DND-41 (cell line): ENCODE data around the gene EFCAB10.

Source experiments
- ATAC-seq: fragments of 200-7000 bp; cut with Tn5 transposase; 3 replicates; pipeline ENCODE4 v1.9.1; 2021; ENCODE audit warnings: low read depth; ENCODE audit not compliant: insufficient read depth
- DNase-seq: peaks from one replicate; pipeline ENCODE4 v3.0.0-alpha.2; 2020
- H2AFZ ChIP-seq: 2 replicates; pipeline ENCODE4 v1.6.0; 2012; ENCODE audit warnings: low read depth, low read length
- H3K27ac ChIP-seq: 2 replicates; pipeline ENCODE4 v1.5.1; 2012; ENCODE audit warnings: low read length, inconsistent platforms
- H3K27me3 ChIP-seq: fragments of 200-600 bp; sonication (generic); 2 replicates; pipeline ENCODE4 v1.6.0; 2012; ENCODE audit warnings: low read length, mild to moderate bottlenecking, inconsistent platforms; ENCODE audit not compliant: insufficient read depth, poor library complexity
- H3K36me3 ChIP-seq: 2 replicates; pipeline ENCODE4 v1.5.1; 2012; ENCODE audit warnings: low read length, inconsistent platforms; ENCODE audit not compliant: insufficient read depth
- H3K4me1 ChIP-seq: 2 replicates; pipeline ENCODE4 v1.5.1; 2012; ENCODE audit warnings: mild to moderate bottlenecking, low read length; ENCODE audit not compliant: insufficient read depth
- H3K4me2 ChIP-seq: 2 replicates; pipeline ENCODE4 v1.6.0; 2012; ENCODE audit warnings: mild to moderate bottlenecking, moderate library complexity, low read length, inconsistent platforms; ENCODE audit not compliant: insufficient read depth
- H3K4me3 ChIP-seq, 2 experiments: fragments of 200-600 bp in 1 of 2; shearing (Covaris generic) in 1 of 2; 2 replicates each; pipeline ENCODE4 v1.5.1; 2012 to 2016; ENCODE audit warnings: inconsistent platforms in 2 of 2, low read length in 2 of 2, mild to moderate bottlenecking in 2 of 2, low read depth in 1 of 2, moderate library complexity in 1 of 2
- H3K79me2 ChIP-seq: 2 replicates; pipeline ENCODE4 v1.6.0; 2012; ENCODE audit warnings: low read length, inconsistent platforms; ENCODE audit not compliant: insufficient read depth
- H3K9ac ChIP-seq: 2 replicates; pipeline ENCODE4 v1.6.0; 2012; ENCODE audit warnings: low read depth, mild to moderate bottlenecking, inconsistent platforms, low read length, moderate library complexity
- H3K9me3 ChIP-seq: 2 replicates; pipeline ENCODE4 v1.5.1; 2012; ENCODE audit warnings: low read length, moderate library complexity, mild to moderate bottlenecking, inconsistent platforms; ENCODE audit not compliant: insufficient read depth, severe bottlenecking
- H4K20me1 ChIP-seq: 2 replicates; pipeline ENCODE4 v1.6.0; 2012; ENCODE audit warnings: low read length; ENCODE audit not compliant: insufficient read depth
- CTCF ChIP-seq: IDR thresholded peaks from 2 replicates; pipeline ENCODE4 v1.5.1; 2012; ENCODE audit warnings: borderline replicate concordance, low read length, moderate library complexity, mild to moderate bottlenecking; ENCODE audit not compliant: poor library complexity, severe bottlenecking; ENCODE audit errors: extremely low read depth
- EZH2 ChIP-seq: IDR thresholded peaks from 3 replicates; pipeline ENCODE4 v1.6.1; 2012; ENCODE audit warnings: borderline replicate concordance, low read depth, mild to moderate bottlenecking, moderate library complexity, low read length, inconsistent platforms; ENCODE audit not compliant: severe bottlenecking

EFCAB10 gene

GRCh38 chr7:105622106-105622731 lies 40.9 kb upstream of the EFCAB10 start:
- Histone ChIP-seq H2AFZ (no peak overlapping the region), H3K4me3 (no peak overlapping the region), H3K36me3 (peaks cover 80% of the 10 kb centered on the region), H3K4me2 (no peak overlapping the region), H3K27ac (no peak overlapping the region), H3K4me1 (no peaks in the 10 kb centered on the region), H3K27me3 (no peaks in the 10 kb centered on the region), H4K20me1 (no peaks in the 10 kb centered on the region), H3K9ac (no peak overlapping the region), H3K79me2 (no peaks in the 10 kb centered on the region), H3K9me3 (peaks cover 5% of the 10 kb centered on the region)
- ATAC-seq (no peak), DNase-seq (no peak)
- no peak for TF ChIP-seq CTCF
- TF ChIP-seq EZH2, result no peak

DNA sequence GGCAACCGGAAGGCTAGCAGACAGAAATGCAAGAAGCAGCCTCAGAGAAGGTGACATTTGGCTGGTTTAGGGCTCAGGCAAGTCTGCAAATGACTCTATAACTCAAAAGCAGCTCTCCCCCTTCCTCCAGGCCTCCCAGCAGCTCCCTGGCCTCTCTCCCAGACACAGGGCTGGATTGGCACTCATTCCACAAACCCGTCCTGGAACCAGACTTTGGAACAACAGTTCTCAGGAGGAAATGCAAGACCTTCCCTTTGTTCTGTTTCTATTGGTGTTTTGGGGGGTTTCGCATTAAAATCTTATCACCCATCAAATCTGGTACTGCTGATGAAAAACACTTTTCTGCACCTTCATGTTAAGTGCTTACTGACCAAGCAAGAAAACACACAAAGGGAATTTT lies 40.3 kb upstream of the EFCAB10 start:
- H3K79me2 ChIP-seq, result no peaks in the 10 kb centered on the region
- no peak overlapping the region for H3K4me3 ChIP-seq
- ATAC-seq (no peak), DNase-seq (no peak)
- H3K9ac ChIP-seq, result no peak overlapping the region
- no peak overlapping the region for H3K27ac ChIP-seq
- no peak for TF ChIP-seq EZH2
- no peak for TF ChIP-seq CTCF
- H3K4me1 ChIP-seq, result no peaks in the 10 kb centered on the region
- no peak overlapping the region for H2AFZ ChIP-seq
- H3K4me2 ChIP-seq, result no peak overlapping the region
- H4K20me1 ChIP-seq, result no peaks in the 10 kb centered on the region
- peaks cover 5% of the 10 kb centered on the region for H3K9me3 ChIP-seq
- peaks cover 80% of the 10 kb centered on the region for H3K36me3 ChIP-seq
- no peaks in the 10 kb centered on the region for H3K27me3 ChIP-seq

DNA sequence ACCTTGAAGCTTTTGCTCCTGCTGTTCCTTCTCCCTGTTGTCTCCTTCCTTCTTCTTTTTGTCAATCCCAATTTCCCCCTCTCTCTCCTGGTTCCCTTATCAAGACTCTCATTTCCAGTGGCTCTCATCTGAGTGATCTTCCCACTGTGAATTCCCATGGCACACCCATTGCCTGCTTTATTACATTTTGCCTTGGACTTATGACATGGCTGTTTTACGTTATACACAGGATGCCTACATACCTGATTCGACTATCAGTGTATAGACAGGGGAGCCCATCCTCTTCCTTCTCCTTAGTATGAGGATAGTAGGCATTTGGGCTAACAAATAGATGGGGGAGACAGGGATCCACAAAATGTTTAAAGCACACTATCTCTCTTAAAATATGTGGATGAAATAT lies 39.9 kb upstream of the EFCAB10 start:
- H3K9me3 ChIP-seq, result peaks cover 4% of the 10 kb centered on the region
- no peak overlapping the region for H3K4me3 ChIP-seq
- H3K36me3 ChIP-seq, result peaks cover 80% of the 10 kb centered on the region
- no peak overlapping the region for H2AFZ ChIP-seq
- H3K27me3 ChIP-seq, result no peaks in the 10 kb centered on the region
- no peak for ATAC-seq
- no peak for TF ChIP-seq CTCF
- TF ChIP-seq EZH2, result no peak
- no peak overlapping the region for H3K9ac ChIP-seq
- H3K4me2 ChIP-seq, result no peak overlapping the region
- no peaks in the 10 kb centered on the region for H3K79me2 ChIP-seq
- H3K4me1 ChIP-seq, result no peaks in the 10 kb centered on the region
- no peak overlapping the region for H3K27ac ChIP-seq
- H4K20me1 ChIP-seq, result no peaks in the 10 kb centered on the region
- DNase-seq, result no peak

- Histone ChIP-seq H3K4me1 (no peaks in the 10 kb centered on the region), H3K4me3 (no peak overlapping the region), H2AFZ (no peak overlapping the region), H3K27me3 (no peaks in the 10 kb centered on the region), H3K4me2 (no peak overlapping the region), H3K9ac (no peak overlapping the region), H3K79me2 (no peaks in the 10 kb centered on the region), H3K9me3 (no peaks in the 10 kb centered on the region), H4K20me1 (no peaks in the 10 kb centered on the region), H3K36me3 (peaks cover 85% of the 10 kb centered on the region), H3K27ac (no peak overlapping the region)
- no peak for TF ChIP-seq CTCF
- TF ChIP-seq EZH2, result no peak
- no peak for DNase-seq
- ATAC-seq, result no peak
Observed at GRCh38 chr7:105619590-105619989, 38.3 kb upstream of the EFCAB10 start.
